Measurements from ENCODE around the gene SERPINF2.

DNA sequence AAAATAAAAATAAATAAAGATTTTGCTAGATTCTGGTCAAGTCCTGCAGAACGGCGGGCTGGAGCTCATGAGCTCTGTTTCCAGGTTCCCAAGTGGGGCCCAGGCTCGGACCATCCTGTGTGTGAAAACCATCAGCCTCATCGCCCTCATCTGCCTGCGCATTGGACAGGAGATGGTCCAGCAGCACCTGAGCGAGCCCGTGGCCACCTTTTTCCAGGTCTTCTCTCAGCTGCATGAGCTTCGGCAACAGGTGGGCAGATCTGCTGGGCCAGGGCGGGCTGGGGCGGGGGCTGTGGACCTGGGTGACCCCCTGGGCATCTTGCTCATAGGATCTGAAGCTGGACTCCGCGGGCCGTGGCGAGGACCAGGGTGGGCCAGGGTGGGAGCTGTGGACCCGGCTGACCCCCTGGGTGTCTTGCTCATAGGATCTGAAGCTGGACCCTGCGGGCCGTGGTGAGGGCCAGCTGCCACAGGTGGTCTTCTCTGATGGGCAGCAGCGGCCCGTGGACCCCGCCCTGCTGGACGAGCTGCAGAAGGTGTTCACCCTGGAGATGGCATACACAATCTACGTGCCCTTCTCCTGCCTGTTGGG, 10.3 kb upstream of the SERPINF2 start:
- TF ChIP-seq, protein P1, sequence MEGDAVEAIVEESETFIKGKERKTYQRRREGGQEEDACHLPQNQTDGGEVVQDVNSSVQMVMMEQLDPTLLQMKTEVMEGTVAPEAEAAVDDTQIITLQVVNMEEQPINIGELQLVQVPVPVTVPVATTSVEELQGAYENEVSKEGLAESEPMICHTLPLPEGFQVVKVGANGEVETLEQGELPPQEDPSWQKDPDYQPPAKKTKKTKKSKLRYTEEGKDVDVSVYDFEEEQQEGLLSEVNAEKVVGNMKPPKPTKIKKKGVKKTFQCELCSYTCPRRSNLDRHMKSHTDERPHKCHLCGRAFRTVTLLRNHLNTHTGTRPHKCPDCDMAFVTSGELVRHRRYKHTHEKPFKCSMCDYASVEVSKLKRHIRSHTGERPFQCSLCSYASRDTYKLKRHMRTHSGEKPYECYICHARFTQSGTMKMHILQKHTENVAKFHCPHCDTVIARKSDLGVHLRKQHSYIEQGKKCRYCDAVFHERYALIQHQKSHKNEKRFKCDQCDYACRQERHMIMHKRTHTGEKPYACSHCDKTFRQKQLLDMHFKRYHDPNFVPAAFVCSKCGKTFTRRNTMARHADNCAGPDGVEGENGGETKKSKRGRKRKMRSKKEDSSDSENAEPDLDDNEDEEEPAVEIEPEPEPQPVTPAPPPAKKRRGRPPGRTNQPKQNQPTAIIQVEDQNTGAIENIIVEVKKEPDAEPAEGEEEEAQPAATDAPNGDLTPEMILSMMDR (IDR thresholded peaks at IDR 0.05; ENCODE audit: borderline replicate concordance, extremely low read depth, low read length, poor library complexity, severe bottlenecking): no peak
- TF ChIP-seq EZH2 (IDR thresholded peaks at IDR 0.05; ENCODE audit: borderline replicate concordance, low read depth, low read length, severe bottlenecking): no peak

Measured in DND-41 (cell line).